GM19043 (cell line): ENCODE results near the gene AGAP2.
"Not testable (repeated sequence)": the region's sequence is repeated elsewhere in the genome, so short reads cannot be mapped to it uniquely, and the experiment has no call there.

ENCODE experiments used
- ATAC-seq: cut with Tn5 transposase; IDR thresholded peaks from one replicate; pipeline ENCODE4 v1.9.1; 2021; ENCODE audit warnings: low read depth; ENCODE audit not compliant: unreplicated experiment

Gene AGAP2

GRCh38 chr12:57738661-57739237 is at the start of gene AGAP2:
TSS of gene AGAP2 (minus strand) at chr12:57738742. CDS start at chr12:57738246, 496 bp downstream.
- ATAC-seq: no peak

DNA sequence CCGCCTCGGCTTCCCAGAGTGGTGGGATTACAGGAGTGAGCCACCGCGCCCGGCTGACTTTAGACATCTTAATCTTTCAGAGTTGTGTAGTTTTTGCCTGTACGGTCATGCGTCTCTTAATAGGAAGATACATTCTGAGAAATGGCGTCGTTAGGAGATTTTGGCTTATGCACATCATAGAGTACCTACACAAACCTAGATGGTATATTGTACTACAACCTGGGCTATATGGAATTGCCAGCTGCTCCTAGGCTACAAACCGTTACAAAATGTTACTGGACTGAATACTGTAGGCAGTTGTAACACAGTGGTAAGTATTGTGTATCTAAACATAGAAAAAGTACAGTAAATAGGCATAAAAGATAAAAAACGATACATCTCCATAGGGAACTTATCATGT is 45.3 kb upstream of the AGAP2 start:
- ATAC-seq: no peak

DNA sequence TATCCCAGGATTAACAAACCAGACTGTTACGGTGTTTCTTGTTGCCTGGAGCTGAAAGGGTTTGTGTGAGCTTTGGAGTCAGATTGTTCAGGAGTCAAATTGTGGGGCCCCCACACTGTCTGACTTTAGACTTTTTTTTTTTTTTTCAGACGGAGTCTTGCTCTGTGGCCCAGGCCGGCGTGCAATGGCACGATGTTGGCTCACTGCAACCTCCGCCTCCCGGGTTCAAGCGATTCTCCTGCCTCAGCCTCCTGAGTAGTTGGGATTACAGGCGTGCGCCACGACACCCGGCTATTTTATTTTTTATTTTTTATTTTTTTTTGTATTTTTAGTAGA is 44.9 kb upstream of the AGAP2 start:
- ATAC-seq: no peak

- peak; percentile 88 for ATAC-seq
These were observed 44.3 kb upstream of the AGAP2 start, which contains the start of gene TSFM for GRCh38 chr12:57782608-57783465. TSS of gene TSFM (plus strand) at chr12:57782787. CDS start at chr12:57782802, 15 bp downstream.

- ATAC-seq: no peak
These were observed 43.7 kb upstream of the AGAP2 start for GRCh38 chr12:57782243-57782607.

DNA sequence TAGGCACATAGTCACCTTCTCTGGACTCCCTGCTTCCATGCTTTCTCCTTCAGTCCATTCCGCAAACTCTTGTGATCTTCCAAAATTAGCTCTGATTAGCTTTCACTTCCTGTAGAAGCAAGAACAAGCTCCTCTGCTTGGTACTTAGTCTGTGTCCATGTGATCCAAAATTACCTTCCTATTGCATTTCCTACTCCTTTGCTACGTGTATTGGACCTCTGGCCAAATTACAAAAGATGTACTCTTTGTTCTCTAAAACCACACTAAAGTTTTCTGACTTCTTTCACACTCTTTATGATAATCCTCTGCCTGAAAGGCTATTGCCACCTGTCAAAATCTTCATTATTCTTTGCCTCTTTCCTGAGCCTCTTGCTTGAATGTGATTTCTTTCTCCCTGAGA is 43.3 kb upstream of the AGAP2 start:
- ATAC-seq: no peak

DNA sequence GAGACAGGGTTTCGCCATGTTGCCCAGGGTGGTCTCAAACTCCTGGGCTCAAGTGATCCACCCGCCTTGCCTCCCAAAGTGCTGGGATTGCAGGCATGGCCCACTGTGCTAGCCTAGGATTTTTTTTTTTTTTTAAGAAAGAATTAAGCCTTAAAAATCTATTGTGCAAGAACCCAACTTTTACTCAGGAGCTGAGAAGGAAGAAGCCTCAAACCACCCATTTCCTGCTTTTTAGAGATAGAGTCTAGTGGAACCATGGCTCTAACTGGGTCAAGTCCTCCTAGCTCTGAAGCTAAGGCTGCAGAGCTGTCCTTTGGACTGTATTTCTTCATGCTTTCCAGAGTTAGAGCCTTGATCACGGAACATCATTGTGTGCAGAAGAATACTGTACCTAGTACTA is 42.7 kb upstream of the AGAP2 start:
- no peak for ATAC-seq

- no peak for ATAC-seq
These were observed 41.8 kb upstream of the AGAP2 start for GRCh38 chr12:57780284-57780897.

DNA sequence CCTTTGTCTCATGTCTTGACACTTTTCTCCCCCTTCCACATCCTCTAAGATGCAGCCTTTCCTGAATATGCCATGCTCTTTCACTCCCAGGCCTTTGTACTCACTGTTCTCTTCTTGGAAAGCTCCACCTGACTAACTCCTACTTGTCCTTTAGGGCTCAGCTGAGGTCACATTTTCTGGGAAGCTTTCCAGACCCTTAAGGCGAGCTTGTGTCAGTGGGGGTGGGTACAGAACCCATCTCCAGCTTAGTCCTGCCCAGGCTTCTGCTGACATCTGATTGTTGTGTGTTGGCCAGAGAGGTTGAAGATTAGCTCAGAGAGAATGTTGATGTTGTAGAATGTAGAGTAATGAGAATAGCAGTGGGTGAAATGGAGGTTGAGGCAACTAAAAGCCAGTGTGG is 41.2 kb upstream of the AGAP2 start:
- no peak for ATAC-seq

- no peak for ATAC-seq
These were observed 39.4 kb upstream of the AGAP2 start for GRCh38 chr12:57777911-57778310.

- ATAC-seq: no peak
These were observed 38.8 kb upstream of the AGAP2 start for GRCh38 chr12:57777367-57777766.

GRCh38 chr12:57776247-57776587 is 37.7 kb upstream of the AGAP2 start:
- ATAC-seq: no peak

DNA sequence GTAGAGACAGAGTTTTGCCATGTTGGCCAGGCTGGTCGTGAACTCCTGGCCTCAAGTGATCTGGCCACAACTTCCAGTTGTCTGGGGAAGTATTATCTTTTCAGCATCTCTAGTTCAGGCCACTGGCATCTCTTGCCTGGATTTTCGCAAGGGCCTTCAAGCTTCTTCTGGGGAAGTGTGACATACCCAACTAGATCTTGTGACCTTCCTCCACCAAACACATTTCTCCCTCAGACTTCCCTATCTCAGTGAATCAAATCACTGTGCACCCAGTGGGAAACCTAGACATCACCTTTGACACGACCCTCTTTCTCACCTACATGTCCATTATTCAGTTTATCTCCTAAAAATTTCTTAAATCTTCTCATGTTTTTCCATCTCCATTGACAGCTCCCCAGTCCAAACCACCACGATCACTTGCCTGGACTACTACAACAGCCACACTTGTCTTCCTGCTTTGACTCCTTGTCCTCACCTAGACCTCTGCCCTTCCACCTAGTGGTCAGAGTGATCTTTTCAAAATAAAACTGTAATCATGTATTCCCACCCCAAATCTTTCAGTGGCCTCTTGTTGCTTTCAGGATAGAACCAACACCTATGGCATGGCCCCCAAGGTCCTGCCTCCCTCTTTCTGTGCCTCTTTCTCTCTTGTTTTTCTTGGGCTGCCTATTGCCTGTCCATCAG is 37.2 kb upstream of the AGAP2 start:
- ATAC-seq: no peak

DNA sequence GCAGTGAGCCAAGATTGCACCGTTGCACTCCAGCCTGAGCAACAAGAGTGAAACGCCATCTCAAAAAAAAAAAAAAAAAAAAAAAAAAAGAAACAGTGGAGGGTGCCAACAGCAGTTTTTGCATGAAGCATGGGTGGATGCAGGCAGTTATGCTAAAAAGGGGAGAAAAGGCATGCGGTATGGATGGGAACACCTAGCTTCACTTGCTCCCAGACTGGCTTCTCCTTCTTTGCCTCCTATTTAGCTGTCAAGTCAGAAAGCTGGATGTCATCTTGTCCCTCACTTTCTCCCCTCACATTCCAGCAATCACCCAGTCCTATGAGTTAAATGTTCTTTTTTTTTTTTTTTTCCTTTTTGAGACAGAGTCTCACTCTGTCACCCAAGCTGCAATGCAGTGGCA is 36.5 kb upstream of the AGAP2 start:
- ATAC-seq: no peak

- not testable (repeated sequence) for ATAC-seq
These were observed 36.1 kb upstream of the AGAP2 start for GRCh38 chr12:57774634-57775033.

GRCh38 chr12:57772429-57773322 is 34.1 kb upstream of the AGAP2 start, which contains the start of gene EEF1AKMT3:
TSS of gene EEF1AKMT3 (plus strand) at chr12:57772614. CDS start at chr12:57772725, 111 bp downstream.
- no peak for ATAC-seq

GRCh38 chr12:57771873-57772428 is 33.4 kb upstream of the AGAP2 start, which contains the start of gene METTL1:
TSS of gene METTL1 (minus strand) at chr12:57772105. CDS start at chr12:57772083, 22 bp downstream.
- peak; percentile 85 for ATAC-seq

GRCh38 chr12:57771236-57771872 is 32.8 kb upstream of the AGAP2 start:
- ATAC-seq: peak; percentile 73

DNA sequence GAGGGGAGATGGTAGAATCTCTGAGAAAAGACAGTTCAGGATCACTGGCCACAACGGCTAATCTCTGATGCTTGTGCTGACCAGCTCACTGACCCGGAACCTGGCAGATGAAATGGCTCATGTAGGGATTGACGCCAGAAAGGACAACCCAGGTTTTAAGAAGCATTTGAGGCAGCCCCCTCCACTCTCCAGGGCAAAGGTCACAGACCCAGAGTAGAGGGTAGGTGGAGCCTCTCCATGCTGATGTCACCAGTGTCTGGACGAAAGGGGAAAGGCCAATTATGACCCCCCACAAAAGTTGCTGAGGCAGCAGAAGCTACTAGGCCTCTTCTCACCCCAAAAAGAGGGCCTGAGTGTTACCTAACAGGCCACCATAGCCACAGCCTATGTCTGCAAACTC is 32.2 kb upstream of the AGAP2 start:
- ATAC-seq: no peak
